ENCODE data around the gene BANP.
"Not testable (repeated sequence)": the region's sequence is repeated elsewhere in the genome, so short reads cannot be mapped to it uniquely, and the experiment has no call there.

The BANP gene

DNA sequence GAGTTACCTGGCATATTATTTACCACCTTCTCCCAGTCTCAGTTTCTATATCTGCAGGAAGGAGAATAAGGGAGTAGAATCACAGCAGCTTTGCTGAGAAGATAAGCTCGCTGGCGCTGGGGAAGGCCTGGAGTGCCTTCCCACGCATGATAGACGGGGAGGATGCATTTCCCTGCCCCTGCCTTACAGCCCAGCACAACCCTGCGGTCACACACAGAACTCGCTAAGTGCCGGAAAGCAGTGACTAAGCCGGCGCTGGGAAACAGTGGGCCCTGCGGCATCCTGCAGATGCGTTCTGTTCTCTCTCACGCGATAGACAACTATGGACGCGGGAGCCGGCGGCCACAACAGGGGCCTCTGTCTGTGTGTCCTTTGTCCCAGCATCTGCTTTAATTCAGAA, 19.7 kb upstream of the BANP start:
- H3K4me3 ChIP-seq (ENCODE audit: low read depth, low read length): no peak overlapping the region
- TF ChIP-seq, protein P1, sequence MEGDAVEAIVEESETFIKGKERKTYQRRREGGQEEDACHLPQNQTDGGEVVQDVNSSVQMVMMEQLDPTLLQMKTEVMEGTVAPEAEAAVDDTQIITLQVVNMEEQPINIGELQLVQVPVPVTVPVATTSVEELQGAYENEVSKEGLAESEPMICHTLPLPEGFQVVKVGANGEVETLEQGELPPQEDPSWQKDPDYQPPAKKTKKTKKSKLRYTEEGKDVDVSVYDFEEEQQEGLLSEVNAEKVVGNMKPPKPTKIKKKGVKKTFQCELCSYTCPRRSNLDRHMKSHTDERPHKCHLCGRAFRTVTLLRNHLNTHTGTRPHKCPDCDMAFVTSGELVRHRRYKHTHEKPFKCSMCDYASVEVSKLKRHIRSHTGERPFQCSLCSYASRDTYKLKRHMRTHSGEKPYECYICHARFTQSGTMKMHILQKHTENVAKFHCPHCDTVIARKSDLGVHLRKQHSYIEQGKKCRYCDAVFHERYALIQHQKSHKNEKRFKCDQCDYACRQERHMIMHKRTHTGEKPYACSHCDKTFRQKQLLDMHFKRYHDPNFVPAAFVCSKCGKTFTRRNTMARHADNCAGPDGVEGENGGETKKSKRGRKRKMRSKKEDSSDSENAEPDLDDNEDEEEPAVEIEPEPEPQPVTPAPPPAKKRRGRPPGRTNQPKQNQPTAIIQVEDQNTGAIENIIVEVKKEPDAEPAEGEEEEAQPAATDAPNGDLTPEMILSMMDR (IDR thresholded peaks at IDR 0.05; ENCODE audit: borderline replicate concordance, insufficient read depth, low read depth, low read length): no peak

DNA sequence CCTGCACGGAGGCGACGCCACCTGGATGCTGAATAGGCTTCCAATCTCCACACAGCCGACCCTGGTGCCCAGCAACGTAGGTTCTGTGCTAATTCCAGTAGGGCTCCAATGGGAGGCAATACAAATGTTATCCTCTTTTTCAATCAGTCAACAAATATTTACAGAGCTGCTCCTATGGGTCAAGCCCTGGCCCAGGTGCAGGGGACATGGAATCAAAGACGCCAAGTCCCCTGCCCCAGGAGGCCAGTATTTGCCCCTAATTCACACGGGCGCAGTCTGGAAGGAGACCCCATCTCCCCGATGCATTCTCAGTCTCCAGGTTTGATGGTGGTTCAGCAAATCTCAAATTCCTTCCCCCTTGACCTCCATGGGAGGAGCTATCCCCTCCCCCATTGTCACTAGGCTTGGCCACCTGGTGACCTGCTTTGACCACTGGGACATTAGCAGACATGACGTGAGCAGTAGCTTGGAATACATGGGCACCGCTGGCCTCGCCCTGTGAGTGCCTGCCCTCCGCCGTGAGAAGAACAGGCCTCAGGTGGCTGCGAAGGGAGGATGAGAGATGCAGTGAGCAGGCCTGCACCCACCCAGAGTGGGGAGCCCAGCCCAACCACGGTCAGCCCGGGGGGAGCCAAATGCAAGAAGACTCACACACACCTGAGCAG, 18.6 kb upstream of the BANP start:
- H3K4me3 ChIP-seq (ENCODE audit: low read depth, low read length): not testable (repeated sequence)

DNA sequence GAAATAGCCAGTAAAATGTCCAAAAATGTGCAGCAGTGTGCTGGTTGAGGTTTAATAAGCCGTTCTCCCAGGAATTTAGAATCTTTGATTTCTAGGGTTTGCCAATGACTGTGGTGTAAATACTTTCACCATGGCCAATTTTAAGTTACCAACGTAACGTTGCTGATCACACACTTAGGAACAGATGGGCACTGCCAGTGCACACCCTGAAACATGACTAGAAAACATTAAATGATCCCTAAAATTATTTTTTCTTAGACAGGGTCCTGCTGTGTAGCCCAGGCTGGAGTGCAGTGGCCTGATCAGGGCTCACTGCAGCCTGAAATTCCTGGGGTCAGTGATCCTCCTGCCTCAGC, 18.1 kb upstream of the BANP start:
- TF ChIP-seq, protein P1 (IDR thresholded peaks at IDR 0.05; ENCODE audit: borderline replicate concordance, insufficient read depth, low read depth, low read length): no peak
- H3K4me3 ChIP-seq (ENCODE audit: low read depth, low read length): no peak overlapping the region

DNA sequence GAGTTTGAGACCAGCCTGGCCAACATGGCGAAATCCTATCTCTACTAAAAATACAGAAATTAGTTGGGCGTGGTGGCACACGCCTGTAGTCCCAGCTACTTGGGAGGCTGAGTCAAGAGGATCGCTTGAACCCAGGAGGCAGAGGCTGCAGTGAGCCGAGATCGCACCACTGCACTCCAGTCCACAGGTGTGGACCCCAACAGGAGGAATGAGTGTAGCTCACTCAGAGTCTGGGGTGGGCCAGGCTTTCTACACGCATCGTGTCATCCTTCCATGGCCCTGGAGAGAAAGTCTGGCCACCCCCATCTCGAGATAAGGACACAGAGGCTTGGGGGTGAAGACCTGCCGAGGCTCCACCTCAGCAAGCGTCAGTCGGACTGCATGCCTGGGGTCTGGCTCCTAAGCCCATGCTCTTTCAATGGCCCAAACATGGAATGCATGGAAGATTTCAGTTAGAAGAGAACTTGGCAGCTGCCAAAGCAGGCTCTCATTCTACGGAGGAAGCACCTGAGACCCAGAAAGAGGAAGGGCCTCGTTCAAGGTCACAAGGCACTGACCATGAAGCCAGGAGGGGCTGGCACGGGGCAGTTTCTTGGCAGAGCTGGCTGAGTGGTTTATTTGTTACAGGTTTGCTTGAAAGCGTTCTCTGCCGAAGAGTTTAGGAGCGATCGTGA, 16.3 kb upstream of the BANP start:
- H3K4me3 ChIP-seq (ENCODE audit: low read depth, low read length): not testable (repeated sequence)

DNA sequence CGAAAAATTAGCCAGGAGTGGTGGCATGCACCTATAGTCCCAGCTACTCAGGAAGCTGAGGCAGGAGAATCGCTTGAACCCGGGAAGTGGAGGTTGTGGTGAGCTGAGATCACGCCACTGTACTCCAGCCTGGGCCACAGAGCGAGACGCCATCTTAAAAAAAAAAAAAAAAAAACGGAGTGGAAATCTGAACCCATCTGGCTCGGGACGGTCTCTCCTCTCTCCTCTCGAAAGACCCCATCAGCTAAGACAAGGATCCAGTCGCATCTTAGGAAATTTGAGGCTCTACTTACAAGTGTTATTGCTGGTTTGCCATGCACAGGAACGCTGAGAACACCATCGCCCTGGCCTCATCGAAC, 15.2 kb upstream of the BANP start:
- not testable (repeated sequence) for H3K4me3 ChIP-seq (ENCODE audit: low read depth, low read length)

DNA sequence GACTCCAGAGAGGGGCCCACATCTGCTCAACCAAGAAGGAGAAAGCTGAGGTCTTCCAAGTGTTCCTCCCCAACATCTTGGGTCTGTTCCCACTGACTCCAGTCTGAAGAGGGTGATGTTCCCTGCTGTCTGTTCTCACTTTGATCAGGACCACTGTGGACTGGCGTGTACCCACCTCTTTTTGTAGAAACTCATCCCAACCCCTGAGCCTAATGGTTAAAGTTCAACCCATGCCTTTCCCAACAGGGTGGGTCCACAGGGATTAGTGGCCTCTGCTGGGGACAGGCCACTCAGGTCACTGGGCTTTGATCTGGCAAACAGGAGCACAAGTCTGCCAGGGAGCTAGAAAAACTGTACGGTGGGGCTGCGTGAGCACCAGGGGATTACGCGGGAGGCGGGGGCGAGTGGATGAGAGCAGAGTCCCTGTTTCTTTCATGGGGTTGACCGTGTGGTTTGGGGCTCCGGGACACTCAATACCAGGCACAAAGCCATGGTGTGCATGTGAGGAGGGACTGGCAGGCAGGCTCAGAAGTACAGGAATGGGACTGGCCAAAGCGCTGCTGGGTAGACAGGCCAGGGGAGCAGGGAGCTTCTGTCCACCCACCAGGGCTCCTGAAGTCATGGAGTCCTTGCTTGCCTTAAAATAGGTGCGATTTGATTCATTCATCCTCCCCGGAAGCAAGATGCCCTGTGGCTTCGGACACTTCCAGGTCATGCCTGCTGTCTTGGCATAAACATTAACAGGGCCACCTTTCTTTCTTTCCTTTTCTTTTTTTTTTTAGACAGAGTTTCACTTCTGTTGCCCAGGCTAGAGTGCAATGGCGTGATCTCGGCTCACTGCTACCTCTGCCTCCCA, 14.6 kb upstream of the BANP start, which contains the start of gene CA5A:
TSS of gene CA5A (minus strand) at position 155 of the 856 bp plus-strand sequence. CDS start at position 76, 79 bp downstream.
- no peak within 1 kb of the TSS for H3K4me3 ChIP-seq (ENCODE audit: low read depth, low read length)
- TF ChIP-seq, protein P1 (IDR thresholded peaks at IDR 0.05; ENCODE audit: borderline replicate concordance, insufficient read depth, low read depth, low read length): no peak

DNA sequence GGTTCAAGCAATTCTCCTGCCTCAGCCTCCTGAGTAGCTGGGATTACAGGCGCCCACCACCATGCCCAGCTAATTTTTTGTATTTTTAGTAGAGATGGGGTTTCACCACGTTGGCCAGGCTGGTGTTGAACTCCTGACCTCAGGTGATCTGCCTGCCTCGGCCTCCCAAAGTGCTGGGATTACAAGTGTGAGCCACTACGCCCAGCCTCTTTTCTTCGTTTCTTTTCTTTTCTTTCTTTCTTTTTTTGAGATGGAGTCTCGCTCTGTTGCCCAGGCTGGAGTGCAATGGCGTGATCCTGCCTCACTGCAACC, 14.0 kb upstream of the BANP start:
- H3K4me3 ChIP-seq (ENCODE audit: low read depth, low read length): not testable (repeated sequence)

DNA sequence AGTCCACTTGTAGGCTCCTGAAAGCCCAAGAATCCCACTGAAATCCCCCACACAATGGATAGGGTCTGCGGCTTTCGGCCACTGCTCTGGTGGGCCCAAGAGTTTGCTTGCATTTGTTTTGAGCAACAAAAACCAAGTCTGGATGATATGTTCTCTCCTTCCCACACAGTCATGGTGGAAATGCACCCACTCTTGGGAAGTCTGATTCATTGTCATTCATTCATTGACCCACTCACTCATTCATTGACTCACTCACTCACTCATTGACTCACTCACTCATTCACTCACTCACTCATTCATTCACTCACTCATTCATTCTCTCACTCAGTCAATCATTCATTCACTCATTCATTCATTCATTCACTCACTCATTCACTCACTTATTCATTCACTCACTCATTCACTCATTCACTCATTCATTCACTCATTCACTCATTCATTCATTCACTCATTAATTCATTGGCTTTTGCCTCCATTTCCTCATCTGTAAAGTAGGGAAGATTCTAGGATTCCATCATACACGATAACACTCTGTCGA, 12.8 kb upstream of the BANP start:
- TF ChIP-seq, protein P1 (IDR thresholded peaks at IDR 0.05; ENCODE audit: borderline replicate concordance, insufficient read depth, low read depth, low read length): no peak
- no peak overlapping the region for H3K4me3 ChIP-seq (ENCODE audit: low read depth, low read length)
